NCI-H1436 (cell line): ENCODE measurements around the gene PRICKLE1.

Source experiments
- DNase-seq: peaks from one replicate; lab custom pipeline; 2025; lab: John Stamatoyannopoulos, UW

PRICKLE1 gene

GRCh38 chr12:42448841-42449240 is 140.7 kb downstream of the PRICKLE1 start:
- no peak for DNase-seq

- DNase-seq, result no peak
Observed at GRCh38 chr12:42447371-42447786, 142.2 kb downstream of the PRICKLE1 start.

GRCh38 chr12:42446761-42447160 is 142.8 kb downstream of the PRICKLE1 start:
- no peak for DNase-seq

GRCh38 chr12:42445891-42446290 is 143.7 kb downstream of the PRICKLE1 start:
- DNase-seq, result no peak

GRCh38 chr12:42444192-42444943 is 145.2 kb downstream of the PRICKLE1 start:
- DNase-seq, result no peak

- no peak for DNase-seq
Observed at GRCh38 chr12:42442888-42443287, 146.7 kb downstream of the PRICKLE1 start.

GRCh38 chr12:42442311-42442759 is 147.2 kb downstream of the PRICKLE1 start:
- no peak for DNase-seq

- no peak for DNase-seq
Observed at GRCh38 chr12:42440608-42441007, 148.9 kb downstream of the PRICKLE1 start.

- no peak for DNase-seq
Observed at GRCh38 chr12:42432517-42433140, 156.9 kb downstream of the PRICKLE1 start.

- no peak for DNase-seq
Observed at GRCh38 chr12:42428850-42429249, 160.7 kb downstream of the PRICKLE1 start.

GRCh38 chr12:42426746-42427145 is 162.8 kb downstream of the PRICKLE1 start:
- DNase-seq, result no peak

- DNase-seq, result no peak
Observed at GRCh38 chr12:42422785-42423184, 166.8 kb downstream of the PRICKLE1 start.

GRCh38 chr12:42421844-42422779 is 167.4 kb downstream of the PRICKLE1 start:
- no peak for DNase-seq

GRCh38 chr12:42420395-42420794 is 169.2 kb downstream of the PRICKLE1 start:
- no peak for DNase-seq

- DNase-seq, result no peak
Observed at GRCh38 chr12:42410340-42410739, 179.2 kb downstream of the PRICKLE1 start.

GRCh38 chr12:42409471-42409870 is 180.1 kb downstream of the PRICKLE1 start:
- DNase-seq, result no peak

- no peak for DNase-seq
Observed at GRCh38 chr12:42407306-42407705, 182.2 kb downstream of the PRICKLE1 start.
